Ascending aorta (tissue), 2 donors: ENCODE measurements around the gene AP2B1. TPM values are rescaled to one million over a fixed set of nuclear protein-coding genes. Genes with fewer than 3 reads are reported as not detected.

Source experiments
- DNase-seq, 2 donors: peaks; one replicate each; pipeline ENCODE4 v3.0.0-alpha.2; 2019; ENCODE audit warnings: low spot score in 2 of 2
- H3K27ac ChIP-seq, 2 donors: fragments of 200-600 bp; sonication (generic); one replicate each; pipeline ENCODE4 v1.5.1; 2016 to 2017; ENCODE audit warnings: mild to moderate bottlenecking in 1 of 2
- H3K27me3 ChIP-seq: fragments of 200-600 bp; sonication (generic); one replicate; pipeline ENCODE4 v1.5.1; 2017
- H3K36me3 ChIP-seq, 2 donors: fragments of 200-600 bp; sonication (generic); one replicate each; pipeline ENCODE4 v1.5.1; 2016
- H3K4me1 ChIP-seq, 2 donors: fragments of 200-600 bp; sonication (generic); one replicate each; pipeline ENCODE4 v1.5.1; 2016 to 2017; ENCODE audit warnings: mild to moderate bottlenecking in 1 of 2
- H3K4me3 ChIP-seq, 2 donors: fragments of 200-600 bp; sonication (generic); one replicate each; pipeline ENCODE4 v1.5.1; 2016 to 2017; ENCODE audit warnings: mild to moderate bottlenecking in 1 of 2
- H3K9me3 ChIP-seq, 2 donors: fragments of 200-600 bp; sonication (generic); one replicate each; pipeline ENCODE4 v1.5.1; 2016
- intact Hi-C: fragments of 100-400 bp; cut with DNase I; formaldehyde crosslinking; loops from one replicate; pipeline ENCODE4 v1.15.1; 2023
- total RNA-seq: library from RNA; depleted of rRNA; stranded (reverse); fragments of >200 nt; gene quantifications from one replicate; pipeline ENCODE4 v1.1.0, GENCODE V29; 2016
- TF ChIP-seq, protein P1 (sequence below), 3 experiments: fragments of 200-600 bp in 2 of 3; fragments of 450-650 bp in 1 of 3; sonication (generic) in 2 of 3; IDR thresholded peaks; one replicate each; pipeline ENCODE4 v1.5.1; 2016 to 2019; ENCODE audit warnings: antibody characterized with exemption in 3 of 3, mild to moderate bottlenecking in 1 of 3, moderate library complexity in 1 of 3

AP2B1 gene
- total RNA-seq, 1 donor from 2014 or later, result 59.5 TPM

DNA sequence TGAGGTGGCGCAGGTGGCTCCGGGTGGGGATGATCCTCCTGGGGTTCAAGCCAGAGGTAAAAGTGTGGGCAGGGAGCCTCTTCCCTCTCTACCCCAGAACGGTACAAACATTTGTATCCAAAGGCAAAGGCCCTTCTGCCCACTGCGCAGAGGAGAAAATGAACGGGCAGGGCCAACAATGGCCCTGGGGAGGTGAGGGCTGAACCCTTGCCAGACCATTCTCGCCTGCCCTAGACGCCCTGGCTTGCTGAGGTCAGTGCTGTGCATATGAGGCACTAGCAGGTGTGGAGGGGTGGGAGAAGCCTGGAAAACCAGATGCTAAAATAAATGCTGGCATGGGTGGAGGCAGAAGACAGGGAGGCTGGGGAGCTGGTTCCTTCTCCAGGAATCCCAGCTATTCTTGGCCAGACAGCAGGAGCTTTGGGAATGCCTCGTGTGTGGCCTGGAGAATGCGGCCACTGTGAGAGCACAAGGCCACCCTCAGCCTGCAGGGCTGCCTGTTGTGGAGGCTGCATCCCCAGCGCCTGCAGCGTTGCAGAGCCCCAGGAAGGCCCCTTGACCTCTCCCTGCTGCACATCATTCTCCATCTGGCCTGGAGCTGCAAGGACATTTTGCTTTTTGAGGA lies 178.1 kb downstream of the AP2B1 start:
- TF ChIP-seq, protein P1, sequence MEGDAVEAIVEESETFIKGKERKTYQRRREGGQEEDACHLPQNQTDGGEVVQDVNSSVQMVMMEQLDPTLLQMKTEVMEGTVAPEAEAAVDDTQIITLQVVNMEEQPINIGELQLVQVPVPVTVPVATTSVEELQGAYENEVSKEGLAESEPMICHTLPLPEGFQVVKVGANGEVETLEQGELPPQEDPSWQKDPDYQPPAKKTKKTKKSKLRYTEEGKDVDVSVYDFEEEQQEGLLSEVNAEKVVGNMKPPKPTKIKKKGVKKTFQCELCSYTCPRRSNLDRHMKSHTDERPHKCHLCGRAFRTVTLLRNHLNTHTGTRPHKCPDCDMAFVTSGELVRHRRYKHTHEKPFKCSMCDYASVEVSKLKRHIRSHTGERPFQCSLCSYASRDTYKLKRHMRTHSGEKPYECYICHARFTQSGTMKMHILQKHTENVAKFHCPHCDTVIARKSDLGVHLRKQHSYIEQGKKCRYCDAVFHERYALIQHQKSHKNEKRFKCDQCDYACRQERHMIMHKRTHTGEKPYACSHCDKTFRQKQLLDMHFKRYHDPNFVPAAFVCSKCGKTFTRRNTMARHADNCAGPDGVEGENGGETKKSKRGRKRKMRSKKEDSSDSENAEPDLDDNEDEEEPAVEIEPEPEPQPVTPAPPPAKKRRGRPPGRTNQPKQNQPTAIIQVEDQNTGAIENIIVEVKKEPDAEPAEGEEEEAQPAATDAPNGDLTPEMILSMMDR (IDR thresholded peaks at IDR 0.05), result no peak
- H3K4me1 ChIP-seq, result peaks cover 2 to 10% of the 10 kb centered on the region in 2 donors
- no peaks in the 10 kb centered on the region for H3K9me3 ChIP-seq
- no peak overlapping the region for H3K27ac ChIP-seq
- DNase-seq, result no peak
- no peaks in the 10 kb centered on the region for H3K36me3 ChIP-seq
- no peak overlapping the region for H3K4me3 ChIP-seq
- intact Hi-C loops, result no loop called here
- H3K27me3 ChIP-seq, result no peaks in the 10 kb centered on the region

DNA sequence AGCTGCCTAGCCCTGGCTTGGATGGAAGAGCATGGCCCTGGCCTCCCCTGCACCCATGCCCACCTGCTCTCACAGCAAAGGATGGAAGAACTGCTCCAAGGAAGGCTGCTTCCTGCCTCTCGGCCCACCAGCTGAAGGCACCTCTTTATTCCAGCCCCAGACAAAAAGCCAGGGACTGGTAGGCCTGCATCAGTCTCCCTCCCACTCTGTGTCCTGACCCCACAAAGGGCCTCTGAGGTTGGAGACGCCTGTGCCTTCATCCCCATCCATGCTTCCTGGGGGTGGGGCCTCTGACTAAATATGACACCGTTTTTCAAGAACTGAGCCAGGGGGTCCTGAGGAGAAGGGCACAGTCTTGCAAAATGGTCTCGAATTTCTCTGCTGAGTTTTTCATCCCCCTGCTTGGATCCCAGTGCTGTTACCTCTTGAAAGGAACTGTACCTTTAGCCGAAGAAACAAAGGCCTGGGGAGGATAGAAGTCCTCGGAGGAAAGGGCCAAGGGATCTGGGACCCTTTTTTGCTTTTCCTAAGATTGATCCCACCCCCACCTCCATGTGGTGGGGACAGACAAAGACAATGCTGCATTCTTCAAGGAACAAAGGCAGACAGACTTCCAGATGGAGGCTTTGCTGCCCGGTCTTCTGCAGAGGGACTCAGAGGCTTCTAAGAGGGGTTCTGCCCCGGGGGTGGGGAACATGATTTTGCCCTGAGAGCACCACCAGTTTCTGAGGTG lies 178.8 kb downstream of the AP2B1 start:
- TF ChIP-seq, protein P1 (IDR thresholded peaks at IDR 0.05), result no peak
- H3K9me3 ChIP-seq, result no peaks in the 10 kb centered on the region
- no peak overlapping the region for H3K27ac ChIP-seq
- peaks cover 2 to 10% of the 10 kb centered on the region in 2 donors for H3K4me1 ChIP-seq
- intact Hi-C loops, result no loop called here
- no peak overlapping the region for H3K4me3 ChIP-seq
- DNase-seq, result no peak
- no peaks in the 10 kb centered on the region for H3K27me3 ChIP-seq
- H3K36me3 ChIP-seq, result no peaks in the 10 kb centered on the region

DNA sequence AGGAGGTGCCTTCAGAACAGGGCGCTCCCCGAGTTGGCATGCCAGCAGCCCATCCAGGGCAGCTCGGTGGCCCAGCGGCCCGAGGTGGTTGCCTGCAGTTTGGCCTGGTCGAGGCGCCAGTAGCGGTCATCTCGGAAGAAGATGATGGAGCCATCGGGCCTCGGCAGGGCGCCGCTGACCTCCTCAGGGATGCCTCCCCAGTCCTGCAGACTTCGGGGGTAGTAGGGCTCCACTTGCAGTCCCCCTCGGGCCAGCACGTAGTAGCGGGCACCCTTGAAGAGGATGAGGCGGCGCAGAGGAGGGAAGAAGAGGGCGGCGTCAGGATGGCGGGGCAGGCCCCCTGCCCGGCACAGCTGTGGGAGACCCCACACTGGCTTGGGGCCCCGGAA lies 179.4 kb downstream of the AP2B1 start:
- Histone ChIP-seq H3K4me1 (peaks cover 2 to 10% of the 10 kb centered on the region in 2 donors), H3K27me3 (no peaks in the 10 kb centered on the region), H3K9me3 (no peaks in the 10 kb centered on the region), H3K36me3 (no peaks in the 10 kb centered on the region), H3K27ac (no peak overlapping the region), H3K4me3 (no peak overlapping the region)
- DNase-seq, result no peak
- TF ChIP-seq, protein P1 (IDR thresholded peaks at IDR 0.05), result no peak
- intact Hi-C loops, result no loop called here

DNA sequence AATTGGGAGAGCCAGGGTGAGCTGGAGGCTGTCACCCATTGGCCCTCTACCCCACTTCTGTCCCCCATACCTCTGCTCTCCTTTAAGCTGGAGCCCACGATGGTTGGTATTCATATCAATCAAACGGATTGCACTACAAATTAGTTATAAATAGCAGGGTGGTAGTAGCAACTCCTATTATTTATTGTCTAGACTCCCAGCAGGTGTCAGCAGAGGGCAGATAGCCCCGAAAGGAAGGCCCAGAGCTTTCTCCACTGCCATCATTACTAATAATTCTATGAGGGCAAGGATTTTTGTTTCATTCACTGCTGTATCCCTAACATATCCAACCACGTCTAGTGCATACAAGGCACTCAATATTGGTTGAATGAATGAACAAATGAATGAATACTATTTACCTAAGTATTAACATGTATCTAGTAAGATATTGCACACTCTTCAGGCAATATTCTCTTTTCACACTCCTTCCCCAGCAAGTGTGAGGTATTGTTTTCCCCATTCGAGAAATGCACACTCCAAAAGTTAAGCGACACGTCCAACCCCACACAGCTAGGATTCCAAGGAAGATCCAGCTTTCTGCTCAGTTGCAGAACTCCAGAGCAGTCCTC lies 179.9 kb downstream of the AP2B1 start:
- DNase-seq, result no peak
- H3K27ac ChIP-seq, result no peak overlapping the region
- H3K9me3 ChIP-seq, result no peaks in the 10 kb centered on the region
- H3K36me3 ChIP-seq, result no peaks in the 10 kb centered on the region
- no peaks in the 10 kb centered on the region for H3K27me3 ChIP-seq
- TF ChIP-seq, protein P1 (IDR thresholded peaks at IDR 0.05), result peak; percentile 31 to 53 (median 51)
- no peak overlapping the region for H3K4me3 ChIP-seq
- intact Hi-C loops, result no loop called here
- H3K4me1 ChIP-seq, result peaks cover 2 to 10% of the 10 kb centered on the region in 2 donors

DNA sequence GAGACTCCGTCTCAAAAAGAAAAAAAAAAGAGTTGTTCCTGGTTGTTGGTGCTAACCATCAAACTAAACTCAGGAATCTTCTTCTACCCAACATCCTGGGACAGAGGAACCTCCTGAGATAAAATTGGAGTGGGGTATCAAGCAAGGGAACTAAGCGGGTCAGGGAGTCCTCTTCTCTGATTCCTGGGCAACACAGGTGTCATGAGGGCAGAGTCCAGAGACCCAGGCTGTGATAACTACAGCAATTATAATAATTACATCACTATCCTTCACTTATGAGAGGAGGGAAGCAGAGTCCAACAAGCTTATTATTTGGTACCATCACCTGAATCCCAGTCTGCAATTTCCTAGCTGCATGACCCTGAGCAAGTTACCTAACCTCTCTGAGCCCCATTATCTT lies 181.7 kb downstream of the AP2B1 start:
- Histone ChIP-seq H3K27me3 (no peaks in the 10 kb centered on the region), H3K9me3 (no peaks in the 10 kb centered on the region), H3K4me3 (no peak overlapping the region), H3K36me3 (no peaks in the 10 kb centered on the region), H3K4me1 (peaks cover 2 to 14% of the 10 kb centered on the region in 2 donors), H3K27ac (no peak overlapping the region)
- intact Hi-C loops, result no loop called here
- TF ChIP-seq, protein P1 (IDR thresholded peaks at IDR 0.05), result no peak
- no peak for DNase-seq
